Stomach (tissue), 4 donors: ENCODE data around the gene PRSS2.

Source experiments
- EP300 ChIP-seq: sonication (generic); formaldehyde crosslinking; IDR thresholded peaks from one replicate; pipeline ENCODE4 v1.6.1; 2017; ENCODE audit warnings: antibody characterized with exemption
- POLR2AphosphoS5 ChIP-seq, 3 donors: sonication (generic); formaldehyde crosslinking; IDR thresholded peaks; one replicate each; pipeline ENCODE4 v1.6.1; 2016; ENCODE audit warnings: antibody characterized with exemption in 3 of 3
- TF ChIP-seq, protein P1 (sequence below), 7 experiments: fragments of 450-650 bp in 4 of 7; fragments of 200-600 bp in 3 of 7; sonication (generic) in 3 of 7; IDR thresholded peaks; one replicate each; pipeline ENCODE4 v1.5.1; 2016 to 2019; ENCODE audit warnings: antibody characterized with exemption in 7 of 7, control low read depth in 2 of 7, mild to moderate bottlenecking in 1 of 7

DNA sequence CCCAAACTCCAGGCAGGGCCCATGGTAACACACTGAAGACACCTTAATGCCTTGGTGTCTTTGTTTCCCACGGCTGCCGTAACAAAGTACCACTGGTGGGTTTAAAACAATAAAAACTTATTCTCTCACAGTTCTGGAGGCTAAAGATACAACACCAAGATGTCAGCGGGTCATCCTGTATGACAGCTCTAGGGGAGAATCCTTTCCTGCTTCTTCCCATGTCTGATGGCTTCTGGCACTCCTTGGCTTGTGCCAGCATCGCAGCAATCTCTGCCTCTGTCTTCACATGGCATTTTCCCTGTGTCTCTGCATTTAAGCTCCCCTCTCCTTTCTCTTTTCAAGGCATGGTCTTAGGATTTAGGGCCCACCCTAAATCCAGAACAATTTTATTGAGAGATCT is 33.1 kb downstream of the PRSS2 start:
- TF ChIP-seq EP300 (no peak), POLR2AphosphoS5 (IDR thresholded peaks at IDR 0.05) (no peak)
- TF ChIP-seq, protein P1, sequence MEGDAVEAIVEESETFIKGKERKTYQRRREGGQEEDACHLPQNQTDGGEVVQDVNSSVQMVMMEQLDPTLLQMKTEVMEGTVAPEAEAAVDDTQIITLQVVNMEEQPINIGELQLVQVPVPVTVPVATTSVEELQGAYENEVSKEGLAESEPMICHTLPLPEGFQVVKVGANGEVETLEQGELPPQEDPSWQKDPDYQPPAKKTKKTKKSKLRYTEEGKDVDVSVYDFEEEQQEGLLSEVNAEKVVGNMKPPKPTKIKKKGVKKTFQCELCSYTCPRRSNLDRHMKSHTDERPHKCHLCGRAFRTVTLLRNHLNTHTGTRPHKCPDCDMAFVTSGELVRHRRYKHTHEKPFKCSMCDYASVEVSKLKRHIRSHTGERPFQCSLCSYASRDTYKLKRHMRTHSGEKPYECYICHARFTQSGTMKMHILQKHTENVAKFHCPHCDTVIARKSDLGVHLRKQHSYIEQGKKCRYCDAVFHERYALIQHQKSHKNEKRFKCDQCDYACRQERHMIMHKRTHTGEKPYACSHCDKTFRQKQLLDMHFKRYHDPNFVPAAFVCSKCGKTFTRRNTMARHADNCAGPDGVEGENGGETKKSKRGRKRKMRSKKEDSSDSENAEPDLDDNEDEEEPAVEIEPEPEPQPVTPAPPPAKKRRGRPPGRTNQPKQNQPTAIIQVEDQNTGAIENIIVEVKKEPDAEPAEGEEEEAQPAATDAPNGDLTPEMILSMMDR (IDR thresholded peaks at IDR 0.05), result no peak
